GM12875 (cell line): ENCODE results near the gene AHNAK.

ENCODE experiments used
- H3K4me3 ChIP-seq: one replicate; pipeline ENCODE4 v1.5.1; 2011; ENCODE audit warnings: low read depth, low read length, control low read depth
- TF ChIP-seq, protein P1 (sequence below): IDR thresholded peaks from 2 replicates; pipeline ENCODE4 v1.5.1; 2011; ENCODE audit warnings: low read depth, mild to moderate bottlenecking, control low read depth, inconsistent platforms, low read length, moderate library complexity, borderline replicate concordance; ENCODE audit not compliant: insufficient read depth

The AHNAK gene

DNA sequence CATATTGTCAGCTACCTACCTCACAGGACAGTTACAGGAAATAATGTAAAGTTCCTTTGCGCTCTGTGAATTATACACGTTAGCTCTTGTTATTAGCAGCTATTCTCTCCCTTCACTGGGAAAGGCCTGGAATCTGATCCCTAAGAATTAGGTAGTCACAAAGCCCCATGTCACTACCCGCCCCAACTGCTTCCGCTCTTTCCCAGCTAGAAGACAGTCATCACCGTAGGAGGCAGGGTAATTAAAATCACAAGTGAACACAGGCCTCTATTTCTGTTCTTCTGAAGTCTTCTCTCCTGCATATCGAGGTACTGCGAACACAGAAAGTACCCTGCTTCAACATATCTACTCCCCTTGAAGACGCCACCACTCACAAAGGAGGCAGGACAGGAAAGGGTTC is 12.6 kb upstream of the AHNAK start:
- TF ChIP-seq, protein P1, sequence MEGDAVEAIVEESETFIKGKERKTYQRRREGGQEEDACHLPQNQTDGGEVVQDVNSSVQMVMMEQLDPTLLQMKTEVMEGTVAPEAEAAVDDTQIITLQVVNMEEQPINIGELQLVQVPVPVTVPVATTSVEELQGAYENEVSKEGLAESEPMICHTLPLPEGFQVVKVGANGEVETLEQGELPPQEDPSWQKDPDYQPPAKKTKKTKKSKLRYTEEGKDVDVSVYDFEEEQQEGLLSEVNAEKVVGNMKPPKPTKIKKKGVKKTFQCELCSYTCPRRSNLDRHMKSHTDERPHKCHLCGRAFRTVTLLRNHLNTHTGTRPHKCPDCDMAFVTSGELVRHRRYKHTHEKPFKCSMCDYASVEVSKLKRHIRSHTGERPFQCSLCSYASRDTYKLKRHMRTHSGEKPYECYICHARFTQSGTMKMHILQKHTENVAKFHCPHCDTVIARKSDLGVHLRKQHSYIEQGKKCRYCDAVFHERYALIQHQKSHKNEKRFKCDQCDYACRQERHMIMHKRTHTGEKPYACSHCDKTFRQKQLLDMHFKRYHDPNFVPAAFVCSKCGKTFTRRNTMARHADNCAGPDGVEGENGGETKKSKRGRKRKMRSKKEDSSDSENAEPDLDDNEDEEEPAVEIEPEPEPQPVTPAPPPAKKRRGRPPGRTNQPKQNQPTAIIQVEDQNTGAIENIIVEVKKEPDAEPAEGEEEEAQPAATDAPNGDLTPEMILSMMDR = no peak
- no peak overlapping the region for H3K4me3 ChIP-seq

GRCh38 chr11:62558669-62559068 is 12.1 kb upstream of the AHNAK start:
- H3K4me3 ChIP-seq = no peak overlapping the region
- TF ChIP-seq, protein P1 = no peak

GRCh38 chr11:62556875-62557631 is 10.4 kb upstream of the AHNAK start:
- peak overlapping the region; percentile 24 for H3K4me3 ChIP-seq
- TF ChIP-seq, protein P1 = no peak

GRCh38 chr11:62556108-62556874 is 9.7 kb upstream of the AHNAK start:
- TF ChIP-seq, protein P1 = no peak
- peak overlapping the region; percentile 1 for H3K4me3 ChIP-seq

GRCh38 chr11:62555464-62556107 is 9.0 kb upstream of the AHNAK start:
- TF ChIP-seq, protein P1 = no peak
- peak overlapping the region; percentile 1 for H3K4me3 ChIP-seq

DNA sequence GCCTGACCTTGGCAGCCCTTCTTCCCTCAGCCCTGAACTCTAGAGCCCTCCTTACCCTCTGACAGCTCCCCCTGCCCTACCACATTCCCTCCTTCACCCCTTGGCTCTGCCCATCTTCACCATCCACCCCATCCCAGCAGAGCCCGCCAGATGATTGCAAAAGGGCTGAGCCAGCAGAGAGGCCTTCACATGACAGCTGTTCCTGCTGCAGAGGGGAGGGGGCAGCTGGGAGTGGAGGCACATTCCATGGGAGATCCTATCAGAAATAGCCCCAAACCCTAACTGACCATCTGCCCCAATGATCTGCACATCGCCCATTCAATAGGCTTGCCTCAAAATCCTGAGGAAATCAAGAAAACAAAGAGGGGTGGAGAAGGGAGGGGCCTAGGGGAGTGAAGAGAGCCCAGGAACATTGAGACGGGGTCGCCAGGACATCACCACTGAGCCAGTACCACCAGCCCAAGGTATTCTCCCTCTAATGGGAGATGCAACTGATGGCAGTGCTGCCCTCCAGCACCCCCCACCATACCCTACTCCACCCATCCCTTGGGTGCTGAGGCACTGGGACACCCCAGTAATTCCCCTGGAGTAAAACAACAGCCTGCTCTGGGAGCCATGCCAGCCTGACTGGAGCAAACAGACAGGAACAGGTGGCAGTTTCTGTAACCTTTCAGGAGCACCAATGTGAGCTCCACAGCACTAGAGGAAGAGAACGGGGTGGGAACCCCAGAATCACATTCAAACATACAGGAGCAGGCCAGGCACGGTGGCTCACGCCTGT is 8.0 kb upstream of the AHNAK start:
- H3K4me3 ChIP-seq = no peak overlapping the region
- TF ChIP-seq, protein P1 = no peak
